HG03139 (cell line): ENCODE results near the gene ZNRD2.

Experiments
- ATAC-seq: cut with Tn5 transposase; IDR thresholded peaks from one replicate; pipeline ENCODE4 v1.9.1; 2021; ENCODE audit not compliant: unreplicated experiment

Gene ZNRD2

DNA sequence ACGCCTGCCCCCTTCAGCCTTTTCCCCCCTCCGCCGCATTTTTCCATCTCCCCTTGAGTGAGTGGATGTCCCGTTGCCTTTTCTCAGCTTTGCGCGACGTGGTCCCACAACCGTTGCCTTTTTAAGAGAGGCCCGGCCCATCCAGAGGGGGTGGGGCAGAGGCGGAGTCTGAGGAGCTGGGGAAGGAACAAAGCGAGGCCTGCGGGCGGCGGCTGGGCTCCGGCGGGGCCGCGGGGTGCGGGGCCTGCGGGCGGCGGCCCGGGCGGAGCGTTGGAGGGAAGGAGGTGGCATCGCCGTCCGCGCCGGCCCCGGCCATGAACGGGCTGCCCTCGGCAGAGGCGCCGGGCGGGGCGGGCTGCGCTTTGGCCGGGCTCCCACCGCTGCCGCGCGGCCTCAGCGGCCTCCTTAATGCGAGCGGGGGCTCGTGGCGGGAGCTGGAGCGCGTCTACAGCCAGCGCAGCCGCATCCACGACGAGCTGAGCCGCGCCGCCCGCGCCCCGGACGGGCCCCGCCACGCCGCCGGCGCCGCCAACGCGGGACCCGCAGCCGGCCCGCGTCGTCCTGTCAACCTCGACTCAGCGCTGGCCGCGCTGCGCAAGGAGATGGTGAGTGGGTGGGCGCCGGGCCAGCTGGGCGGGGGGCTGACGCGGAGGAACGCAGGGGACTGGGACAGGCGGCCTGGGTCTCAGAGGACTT lies 2.2 kb downstream of the ZNRD2 start, which contains the start of gene FAM89B:
TSS of gene FAM89B (plus strand) at position 183 of the 696 bp plus-strand sequence. CDS start at position 315, 132 bp downstream.
- ATAC-seq = no peak

DNA sequence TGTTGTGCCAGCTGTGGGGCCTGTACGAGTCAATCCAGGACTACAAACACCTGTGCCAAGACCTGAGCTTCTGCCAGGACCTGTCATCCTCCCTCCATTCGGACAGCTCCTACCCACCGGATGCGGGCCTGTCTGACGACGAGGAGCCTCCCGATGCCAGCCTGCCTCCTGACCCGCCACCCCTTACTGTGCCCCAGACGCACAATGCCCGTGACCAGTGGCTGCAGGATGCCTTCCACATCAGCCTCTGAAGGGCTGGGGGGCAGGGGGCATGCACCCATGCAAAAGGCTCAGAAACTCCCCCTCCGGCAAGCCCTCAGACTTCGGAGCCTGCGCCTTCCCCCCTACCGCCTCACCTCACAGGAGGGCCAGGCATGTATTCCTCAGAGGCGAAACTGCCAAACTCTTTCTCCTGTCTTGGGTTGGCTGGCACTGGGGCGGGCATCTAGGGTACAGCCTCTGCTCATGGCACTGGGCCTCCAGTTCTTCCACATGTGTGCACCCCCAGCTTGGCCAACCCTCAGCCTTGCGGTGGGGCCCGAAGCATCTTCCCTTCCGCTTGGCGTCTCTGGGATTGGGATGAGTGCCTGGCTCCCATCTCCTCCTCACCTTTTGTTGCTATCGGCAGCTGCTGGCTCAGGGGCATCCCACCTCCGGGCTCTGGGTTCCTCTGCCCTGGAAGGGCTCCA lies 3.3 kb downstream of the ZNRD2 start:
- ATAC-seq = no peak

DNA sequence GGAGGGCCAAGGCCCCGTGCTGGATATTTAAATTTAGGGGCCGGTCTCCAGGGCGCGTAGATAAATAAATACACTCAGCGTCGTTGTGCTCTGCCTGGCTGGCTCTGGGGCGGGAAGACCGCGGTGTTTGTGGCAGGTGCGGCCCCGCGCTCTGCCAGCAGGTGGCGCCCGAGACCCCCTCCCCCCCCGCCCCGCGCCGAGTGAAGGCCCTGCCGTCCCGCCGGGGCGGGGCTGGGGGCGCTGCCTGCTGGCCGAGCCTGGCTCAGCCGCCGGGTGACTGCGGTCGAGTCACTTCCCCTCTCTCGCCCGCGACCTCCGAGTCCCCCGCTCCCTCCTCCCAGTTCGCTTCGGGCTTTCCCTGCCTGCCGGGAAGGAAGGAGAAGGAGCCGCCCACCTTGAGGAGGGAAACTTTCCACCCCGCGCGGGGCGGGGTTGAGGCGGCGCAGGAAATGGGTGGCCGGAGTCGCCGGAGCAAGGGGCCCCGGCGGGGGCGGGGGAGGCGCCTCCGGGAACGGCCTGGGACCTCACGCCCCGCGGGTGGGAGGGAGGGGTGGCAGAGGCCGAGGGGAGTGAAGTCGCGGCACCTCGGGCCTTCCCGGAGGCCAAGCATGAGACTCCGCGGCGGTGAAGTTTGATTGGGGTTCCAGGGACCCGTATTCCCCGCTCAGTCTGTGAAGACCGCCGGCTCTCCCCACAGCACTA lies 4.0 kb downstream of the ZNRD2 start:
- peak; percentile 27 for ATAC-seq

GRCh38 chr11:65574811-65575567 lies 4.7 kb downstream of the ZNRD2 start:
- ATAC-seq = no peak

- no peak for ATAC-seq
Measured at GRCh38 chr11:65575568-65576231, 5.4 kb downstream of the ZNRD2 start, which contains the start of gene EHBP1L1. Gene EHBP1L1 (plus strand): TSS chr11:65576053. CDS start chr11:65576303, 250 bp downstream.

GRCh38 chr11:65576232-65576866 lies 6.1 kb downstream of the ZNRD2 start:
- no peak for ATAC-seq

GRCh38 chr11:65576867-65577755 lies 6.8 kb downstream of the ZNRD2 start:
- no peak for ATAC-seq

GRCh38 chr11:65577756-65578109 lies 7.5 kb downstream of the ZNRD2 start:
- no peak for ATAC-seq

- no peak for ATAC-seq
Measured at GRCh38 chr11:65578134-65578533, 7.9 kb downstream of the ZNRD2 start.

DNA sequence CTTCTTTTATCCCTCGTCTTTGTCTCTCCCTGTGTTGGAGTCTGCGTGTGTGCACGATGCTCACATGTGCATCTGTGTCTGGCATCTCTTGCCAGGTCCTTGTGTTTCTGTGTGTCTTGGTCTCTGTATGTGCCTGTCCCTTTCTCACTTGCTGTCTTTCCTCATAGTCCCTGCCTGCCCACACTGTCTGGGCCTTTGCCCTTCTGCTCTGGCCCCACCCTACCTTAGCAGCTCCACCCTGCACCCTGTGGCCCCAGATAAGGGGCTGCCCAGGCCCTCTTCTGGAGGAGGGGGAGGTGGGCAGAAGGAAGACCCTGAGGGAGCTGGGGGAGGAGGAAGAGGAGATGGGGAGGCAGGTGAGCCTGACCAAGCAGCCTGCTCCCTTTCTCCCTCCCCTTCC lies 8.4 kb downstream of the ZNRD2 start:
- ATAC-seq = no peak

DNA sequence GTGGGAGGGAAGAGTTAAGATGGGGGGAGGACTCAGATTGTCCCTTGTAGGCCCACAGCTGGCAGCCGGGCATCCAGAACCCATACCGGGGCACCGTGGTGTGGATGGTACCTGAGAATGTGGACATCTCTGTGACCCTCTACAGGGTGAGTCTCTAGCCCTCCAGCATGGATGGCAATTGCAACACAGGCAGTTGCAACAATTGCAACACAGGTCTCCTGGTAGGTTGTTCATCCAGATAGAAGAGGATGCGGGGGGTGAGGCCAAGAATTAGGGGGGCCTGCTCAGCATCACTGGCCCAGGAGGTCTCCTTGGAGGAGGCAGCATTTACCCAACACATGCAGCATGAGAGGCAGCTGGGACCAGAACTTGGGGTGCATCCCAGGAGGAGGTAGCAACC lies 9.0 kb downstream of the ZNRD2 start:
- no peak for ATAC-seq

DNA sequence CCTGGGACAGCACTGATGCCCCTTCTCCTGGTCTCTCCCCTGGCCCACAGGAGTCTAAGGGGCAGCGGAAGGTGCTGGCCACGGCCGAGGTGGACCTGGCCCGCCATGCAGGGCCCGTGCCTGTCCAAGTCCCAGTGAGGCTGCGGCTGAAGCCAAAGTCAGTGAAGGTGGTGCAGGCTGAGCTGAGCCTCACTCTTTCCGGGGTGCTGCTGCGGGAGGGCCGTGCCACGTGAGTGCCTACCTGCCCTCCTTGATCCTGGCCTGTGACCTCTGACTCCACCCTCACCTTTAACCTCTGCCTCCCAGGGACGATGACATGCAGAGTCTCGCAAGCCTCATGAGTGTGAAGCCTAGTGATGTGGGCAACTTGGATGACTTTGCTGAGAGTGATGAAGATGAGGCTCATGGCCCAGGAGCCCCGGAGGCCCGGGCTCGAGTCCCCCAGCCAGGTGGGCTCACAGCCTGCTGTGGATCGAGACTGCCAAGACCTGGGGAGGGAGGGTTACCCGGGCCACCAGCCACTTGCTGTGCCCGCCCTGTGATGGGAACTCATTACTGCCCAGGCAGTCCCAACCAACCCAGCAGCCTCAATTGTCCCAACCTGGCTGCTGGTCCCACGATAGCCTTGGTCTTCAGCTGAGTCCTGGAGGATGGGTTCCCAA lies 9.9 kb downstream of the ZNRD2 start:
- no peak for ATAC-seq

DNA sequence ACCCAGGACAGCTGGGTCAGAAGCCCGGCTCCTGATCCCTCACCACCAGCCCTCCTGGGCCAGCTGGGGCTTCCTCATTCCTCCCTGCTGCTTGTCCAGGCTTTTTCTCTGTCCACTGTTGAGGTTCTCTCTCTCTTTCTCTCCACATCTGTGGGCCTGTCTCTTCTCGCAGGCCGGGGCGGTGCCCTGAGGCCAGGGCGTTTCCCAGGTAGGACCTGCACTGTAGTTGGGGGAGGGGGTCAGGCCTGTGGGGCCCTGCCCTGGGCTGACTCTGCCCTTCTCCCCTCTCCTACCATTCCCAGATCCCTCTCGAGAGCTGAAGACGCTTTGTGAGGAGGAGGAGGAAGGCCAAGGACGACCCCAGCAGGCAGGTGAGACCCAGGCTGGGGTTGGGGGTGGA lies 10.5 kb downstream of the ZNRD2 start:
- ATAC-seq = no peak

DNA sequence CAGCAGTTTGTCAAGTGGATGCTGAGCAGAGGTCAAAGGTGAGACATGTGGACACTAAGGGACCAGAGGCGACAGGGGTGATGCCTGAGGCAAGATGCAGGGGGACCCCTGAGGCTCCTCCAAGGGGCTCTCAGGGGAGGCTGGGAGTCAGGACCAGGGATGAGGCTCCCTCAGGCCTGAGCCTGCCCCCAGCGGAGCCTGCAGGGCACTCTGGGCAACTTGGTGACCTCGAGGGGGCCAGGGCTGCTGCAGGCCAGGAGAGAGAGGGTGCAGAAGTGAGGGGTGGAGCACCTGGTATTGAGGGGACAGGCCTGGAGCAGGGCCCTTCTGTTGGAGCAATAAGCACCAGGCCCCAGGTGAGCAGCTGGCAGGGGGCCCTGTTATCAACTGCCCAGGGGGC lies 11.7 kb downstream of the ZNRD2 start:
- ATAC-seq = no peak

DNA sequence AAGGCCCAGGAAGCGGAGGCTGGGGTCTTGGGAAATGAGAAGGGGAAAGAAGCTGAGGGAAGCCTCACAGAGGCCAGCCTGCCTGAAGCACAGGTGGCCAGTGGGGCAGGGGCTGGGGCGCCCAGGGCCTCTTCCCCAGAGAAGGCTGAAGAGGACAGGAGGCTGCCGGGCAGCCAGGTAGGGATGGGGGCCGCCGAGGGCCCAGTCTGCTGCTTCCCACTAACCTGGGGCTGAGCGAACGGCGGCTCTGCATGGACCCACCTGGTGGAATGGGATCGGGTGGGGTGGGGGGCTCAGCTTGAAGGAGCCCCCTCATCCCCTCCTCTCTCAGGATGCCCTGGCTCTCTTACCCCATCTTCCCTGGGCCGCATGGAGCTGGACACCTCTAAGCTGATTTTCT lies 13.3 kb downstream of the ZNRD2 start:
- no peak for ATAC-seq

DNA sequence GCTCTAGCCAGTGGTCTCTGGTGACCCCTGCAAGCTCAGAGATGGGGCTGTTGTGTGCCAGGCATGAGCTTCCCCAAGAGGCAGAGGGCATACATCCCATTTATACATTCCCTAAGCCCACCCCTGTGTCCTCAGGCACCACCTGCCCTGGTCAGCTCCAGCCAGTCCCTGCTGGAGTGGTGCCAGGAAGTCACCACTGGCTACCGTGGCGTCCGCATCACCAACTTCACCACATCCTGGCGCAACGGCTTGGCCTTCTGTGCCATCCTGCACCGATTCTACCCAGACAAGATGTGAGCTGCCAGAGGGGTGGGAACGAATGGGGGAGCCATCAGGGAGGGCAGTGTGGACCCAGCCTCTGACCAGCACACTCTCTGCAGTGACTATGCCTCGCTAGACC lies 13.8 kb downstream of the ZNRD2 start:
- ATAC-seq = no peak

- ATAC-seq = no peak
Measured at GRCh38 chr11:65584723-65585171, 14.5 kb downstream of the ZNRD2 start.

DNA sequence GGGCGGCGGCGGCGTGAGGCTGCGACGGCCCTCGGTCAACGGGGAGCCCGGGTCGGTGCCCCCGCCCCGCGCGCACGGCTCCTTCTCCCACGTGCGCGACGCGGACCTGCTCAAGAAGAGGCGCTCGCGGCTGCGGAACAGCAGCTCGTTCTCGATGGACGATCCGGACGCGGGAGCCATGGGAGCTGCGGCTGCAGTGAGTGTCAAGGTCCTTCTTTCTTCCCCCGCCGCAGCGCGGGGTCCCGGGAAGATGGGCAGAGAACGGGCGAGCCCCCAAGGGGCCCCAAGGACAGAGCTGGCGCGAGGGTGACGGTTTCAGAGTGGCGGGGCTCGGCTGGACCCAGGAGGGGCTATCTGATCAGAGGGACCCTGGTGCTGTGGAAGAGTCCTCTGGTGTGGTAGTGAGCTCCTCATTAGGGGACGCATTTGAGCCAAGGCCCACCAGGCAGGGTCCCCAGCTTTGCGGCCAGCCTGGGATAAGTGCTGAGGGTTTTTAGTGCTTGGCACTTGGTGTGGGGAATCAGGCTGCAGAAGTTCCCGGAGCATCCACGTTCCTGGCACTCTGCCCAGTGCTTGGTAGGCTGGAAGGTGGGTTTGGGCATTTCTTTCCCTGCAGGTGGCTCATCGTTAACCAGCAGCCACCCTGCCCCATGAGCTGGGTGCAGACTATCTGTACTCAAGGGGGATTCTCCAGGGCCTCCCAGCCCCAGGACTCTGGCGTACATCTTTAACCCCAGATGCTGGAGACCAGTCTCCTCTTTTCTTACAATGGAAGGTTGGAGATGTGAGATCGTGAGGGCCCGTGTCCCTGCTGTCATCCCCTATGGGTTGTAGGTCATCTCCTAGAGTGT lies 15.3 kb downstream of the ZNRD2 start:
- ATAC-seq = no peak
